Measurements from ENCODE around the gene ZNF362.

Gene ZNF362

GRCh38 chr1:33341190-33341589 lies 84.9 kb downstream of the ZNF362 start:
- no peak overlapping the region for H3K27ac ChIP-seq (ENCODE audit: insufficient read depth, low read length, poor library complexity, severe bottlenecking)
- H3K36me3 ChIP-seq (ENCODE audit: control insufficient read depth, insufficient read depth, low read length), result peaks cover 8% of the 10 kb centered on the region
- H3K4me3 ChIP-seq (ENCODE audit: insufficient read depth, low read depth, low read length, poor library complexity, severe bottlenecking), result no peak overlapping the region

GRCh38 chr1:33342041-33342723 lies 85.9 kb downstream of the ZNF362 start:
- DNase-seq, result no peak
- Histone ChIP-seq H3K4me3 (ENCODE audit: insufficient read depth, low read depth, low read length, poor library complexity, severe bottlenecking) (no peak overlapping the region), H3K27ac (ENCODE audit: insufficient read depth, low read length, poor library complexity, severe bottlenecking) (no peak overlapping the region), H3K4me1 (ENCODE audit: control insufficient read depth, insufficient read depth, low read length, poor library complexity, severe bottlenecking) (peaks cover 4% of the 10 kb centered on the region), H3K36me3 (ENCODE audit: control insufficient read depth, insufficient read depth, low read length) (peaks cover 8% of the 10 kb centered on the region), H3K9me3 (ENCODE audit: control insufficient read depth, low read length) (no peaks in the 10 kb centered on the region), H3K27me3 (replicated peaks; ENCODE audit: control insufficient read depth, insufficient read depth, low read length, poor library complexity, severe bottlenecking) (no peaks in the 10 kb centered on the region)

More at GRCh38 chr1:33341190-33341589, 84.9 kb downstream of the ZNF362 start:
- H3K9me3 ChIP-seq (ENCODE audit: control insufficient read depth, low read length), result no peaks in the 10 kb centered on the region
- H3K27me3 ChIP-seq (replicated peaks; ENCODE audit: control insufficient read depth, insufficient read depth, low read length, poor library complexity, severe bottlenecking), result no peaks in the 10 kb centered on the region
- no peak for DNase-seq
- peaks cover 4% of the 10 kb centered on the region for H3K4me1 ChIP-seq (ENCODE audit: control insufficient read depth, insufficient read depth, low read length, poor library complexity, severe bottlenecking)

DNA sequence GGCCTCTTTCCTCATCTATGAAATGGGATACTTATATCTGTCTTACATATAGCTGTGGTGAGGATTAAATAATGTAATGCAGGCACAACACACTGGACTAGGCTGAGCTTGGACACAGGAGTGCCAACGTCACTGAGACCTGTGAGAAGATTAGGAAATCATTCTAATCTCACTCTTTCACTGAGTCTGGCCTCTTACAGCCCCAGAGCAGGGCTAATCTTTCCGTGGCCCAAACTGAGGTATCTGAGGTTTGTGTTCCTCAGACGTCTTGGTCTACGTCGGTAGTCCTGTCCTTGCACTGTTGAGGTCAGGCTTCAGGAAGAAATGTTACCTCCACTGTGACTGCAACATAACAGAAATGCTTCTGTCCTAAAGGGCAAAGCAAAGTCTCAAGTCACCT lies 87.2 kb downstream of the ZNF362 start:
- H3K27me3 ChIP-seq (replicated peaks; ENCODE audit: control insufficient read depth, insufficient read depth, low read length, poor library complexity, severe bottlenecking), result no peaks in the 10 kb centered on the region
- H3K4me1 ChIP-seq (ENCODE audit: control insufficient read depth, insufficient read depth, low read length, poor library complexity, severe bottlenecking), result peaks cover 12% of the 10 kb centered on the region
- no peak for DNase-seq
- no peak overlapping the region for H3K4me3 ChIP-seq (ENCODE audit: insufficient read depth, low read depth, low read length, poor library complexity, severe bottlenecking)
- no peak overlapping the region for H3K27ac ChIP-seq (ENCODE audit: insufficient read depth, low read length, poor library complexity, severe bottlenecking)
- no peaks in the 10 kb centered on the region for H3K9me3 ChIP-seq (ENCODE audit: control insufficient read depth, low read length)
- peaks cover 8% of the 10 kb centered on the region for H3K36me3 ChIP-seq (ENCODE audit: control insufficient read depth, insufficient read depth, low read length)

DNA sequence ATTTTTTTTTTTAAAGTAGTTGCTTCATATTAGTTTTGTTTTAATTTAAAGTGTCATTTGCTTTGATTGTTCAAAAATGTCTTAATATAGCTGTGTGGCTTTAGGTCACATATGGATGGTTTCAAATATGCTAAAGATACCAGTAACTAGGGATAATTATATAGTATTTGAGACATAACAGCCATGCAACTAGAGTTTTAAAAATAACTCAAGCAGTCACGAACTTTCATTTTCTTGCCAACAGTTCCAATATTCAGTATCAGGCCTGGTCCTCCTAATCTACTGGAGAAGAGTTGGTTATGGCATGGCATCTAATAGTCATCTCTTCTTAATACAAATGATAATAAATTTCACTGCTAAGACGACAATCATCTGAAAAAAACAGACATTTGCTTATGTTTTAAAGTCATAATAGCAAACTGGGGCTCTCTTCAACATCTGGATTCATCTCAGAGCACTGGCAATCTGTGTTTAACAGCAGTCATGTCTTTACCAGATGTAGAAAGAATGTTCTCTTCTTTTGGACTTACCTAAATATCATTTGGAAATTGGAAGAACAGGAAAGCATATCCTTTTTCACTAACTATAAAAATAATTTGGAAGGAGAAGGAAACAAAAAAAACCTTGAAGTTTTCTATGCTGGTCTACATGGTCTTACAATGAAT lies 88.7 kb downstream of the ZNF362 start:
- DNase-seq, result no peak
- H3K27ac ChIP-seq (ENCODE audit: insufficient read depth, low read length, poor library complexity, severe bottlenecking), result no peak overlapping the region
- H3K4me1 ChIP-seq (ENCODE audit: control insufficient read depth, insufficient read depth, low read length, poor library complexity, severe bottlenecking), result peaks cover 17% of the 10 kb centered on the region
- H3K27me3 ChIP-seq (replicated peaks; ENCODE audit: control insufficient read depth, insufficient read depth, low read length, poor library complexity, severe bottlenecking), result no peaks in the 10 kb centered on the region
- no peak overlapping the region for H3K4me3 ChIP-seq (ENCODE audit: insufficient read depth, low read depth, low read length, poor library complexity, severe bottlenecking)
- H3K36me3 ChIP-seq (ENCODE audit: control insufficient read depth, insufficient read depth, low read length), result peaks cover 8% of the 10 kb centered on the region
- no peaks in the 10 kb centered on the region for H3K9me3 ChIP-seq (ENCODE audit: control insufficient read depth, low read length)

DNA sequence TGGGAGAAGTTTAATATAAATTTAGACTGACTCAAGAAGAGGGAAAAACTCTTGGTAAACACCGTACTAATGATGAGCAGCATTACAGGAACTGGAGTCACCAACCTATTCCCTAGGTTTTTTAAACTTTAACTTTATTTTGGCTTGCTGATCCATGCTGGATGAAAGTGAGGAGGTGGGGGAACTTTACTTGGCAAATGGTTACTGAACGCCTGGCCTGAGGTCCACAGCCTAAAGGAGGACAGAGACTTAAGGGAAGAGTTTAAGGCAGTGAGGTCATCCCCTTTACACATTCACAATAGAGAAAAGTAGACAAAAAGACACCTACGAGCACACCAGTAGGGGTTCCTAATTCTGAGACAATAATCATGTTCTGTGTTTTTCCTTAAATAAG lies 90.2 kb downstream of the ZNF362 start:
- no peak for DNase-seq
- Histone ChIP-seq H3K4me1 (ENCODE audit: control insufficient read depth, insufficient read depth, low read length, poor library complexity, severe bottlenecking) (peaks cover 21% of the 10 kb centered on the region), H3K27me3 (replicated peaks; ENCODE audit: control insufficient read depth, insufficient read depth, low read length, poor library complexity, severe bottlenecking) (no peaks in the 10 kb centered on the region), H3K4me3 (ENCODE audit: insufficient read depth, low read depth, low read length, poor library complexity, severe bottlenecking) (no peak overlapping the region), H3K27ac (ENCODE audit: insufficient read depth, low read length, poor library complexity, severe bottlenecking) (no peak overlapping the region), H3K9me3 (ENCODE audit: control insufficient read depth, low read length) (no peaks in the 10 kb centered on the region), H3K36me3 (ENCODE audit: control insufficient read depth, insufficient read depth, low read length) (peaks cover 8% of the 10 kb centered on the region)

DNA sequence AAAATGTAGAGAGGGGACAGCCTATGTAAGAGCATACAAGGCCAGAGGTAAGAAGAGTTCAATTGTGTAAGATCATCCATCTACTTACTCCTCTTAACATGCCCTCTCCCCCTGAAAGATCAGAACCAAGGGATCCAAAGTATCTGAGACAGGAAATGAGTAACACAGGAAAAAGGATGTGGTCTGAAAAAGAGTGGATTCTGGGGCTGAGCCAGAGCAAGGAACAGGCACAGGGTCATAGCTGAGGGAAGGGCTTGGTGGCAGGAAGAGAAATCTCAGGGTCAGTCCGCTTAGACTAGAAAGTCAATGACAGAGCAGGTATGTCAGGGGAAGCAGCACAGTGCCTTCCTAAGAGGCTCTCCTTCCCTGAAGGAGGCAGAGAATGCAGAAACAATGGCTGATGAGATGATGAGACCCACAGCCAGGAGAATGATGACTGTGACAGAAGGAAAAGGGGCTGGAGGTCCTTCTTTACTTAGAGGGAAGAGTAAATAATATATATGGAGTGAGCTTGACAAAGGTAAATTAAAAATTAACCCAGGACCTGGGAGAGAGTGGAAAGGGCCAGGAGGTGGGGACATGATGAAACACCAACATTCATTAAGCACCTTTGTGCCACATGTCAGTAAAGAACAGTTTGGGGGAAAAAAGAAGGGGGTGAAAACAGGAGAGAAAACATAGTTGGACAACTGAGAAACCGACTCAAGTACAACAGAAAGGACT lies 90.8 kb downstream of the ZNF362 start:
- peaks cover 21% of the 10 kb centered on the region for H3K4me1 ChIP-seq (ENCODE audit: control insufficient read depth, insufficient read depth, low read length, poor library complexity, severe bottlenecking)
- no peaks in the 10 kb centered on the region for H3K27me3 ChIP-seq (replicated peaks; ENCODE audit: control insufficient read depth, insufficient read depth, low read length, poor library complexity, severe bottlenecking)
- H3K27ac ChIP-seq (ENCODE audit: insufficient read depth, low read length, poor library complexity, severe bottlenecking), result no peak overlapping the region
- H3K9me3 ChIP-seq (ENCODE audit: control insufficient read depth, low read length), result no peaks in the 10 kb centered on the region
- H3K4me3 ChIP-seq (ENCODE audit: insufficient read depth, low read depth, low read length, poor library complexity, severe bottlenecking), result no peak overlapping the region
- H3K36me3 ChIP-seq (ENCODE audit: control insufficient read depth, insufficient read depth, low read length), result peaks cover 3% of the 10 kb centered on the region
- DNase-seq, result no peak

GRCh38 chr1:33347650-33347992 lies 91.3 kb downstream of the ZNF362 start:
- Histone ChIP-seq H3K9me3 (ENCODE audit: control insufficient read depth, low read length) (no peaks in the 10 kb centered on the region), H3K36me3 (ENCODE audit: control insufficient read depth, insufficient read depth, low read length) (peaks cover 2% of the 10 kb centered on the region), H3K27ac (ENCODE audit: insufficient read depth, low read length, poor library complexity, severe bottlenecking) (no peak overlapping the region), H3K4me1 (ENCODE audit: control insufficient read depth, insufficient read depth, low read length, poor library complexity, severe bottlenecking) (peaks cover 21% of the 10 kb centered on the region), H3K4me3 (ENCODE audit: insufficient read depth, low read depth, low read length, poor library complexity, severe bottlenecking) (no peak overlapping the region), H3K27me3 (replicated peaks; ENCODE audit: control insufficient read depth, insufficient read depth, low read length, poor library complexity, severe bottlenecking) (no peaks in the 10 kb centered on the region)
- no peak for DNase-seq

- no peak for DNase-seq
- peaks cover 2% of the 10 kb centered on the region for H3K36me3 ChIP-seq (ENCODE audit: control insufficient read depth, insufficient read depth, low read length)
- H3K27ac ChIP-seq (ENCODE audit: insufficient read depth, low read length, poor library complexity, severe bottlenecking), result no peak overlapping the region
- H3K9me3 ChIP-seq (ENCODE audit: control insufficient read depth, low read length), result no peaks in the 10 kb centered on the region
- H3K27me3 ChIP-seq (replicated peaks; ENCODE audit: control insufficient read depth, insufficient read depth, low read length, poor library complexity, severe bottlenecking), result no peaks in the 10 kb centered on the region
- H3K4me1 ChIP-seq (ENCODE audit: control insufficient read depth, insufficient read depth, low read length, poor library complexity, severe bottlenecking), result peaks cover 21% of the 10 kb centered on the region
- peak overlapping the region; percentile 72 for H3K4me3 ChIP-seq (ENCODE audit: insufficient read depth, low read depth, low read length, poor library complexity, severe bottlenecking)
Observed at GRCh38 chr1:33348194-33348593, 91.9 kb downstream of the ZNF362 start.

DNA sequence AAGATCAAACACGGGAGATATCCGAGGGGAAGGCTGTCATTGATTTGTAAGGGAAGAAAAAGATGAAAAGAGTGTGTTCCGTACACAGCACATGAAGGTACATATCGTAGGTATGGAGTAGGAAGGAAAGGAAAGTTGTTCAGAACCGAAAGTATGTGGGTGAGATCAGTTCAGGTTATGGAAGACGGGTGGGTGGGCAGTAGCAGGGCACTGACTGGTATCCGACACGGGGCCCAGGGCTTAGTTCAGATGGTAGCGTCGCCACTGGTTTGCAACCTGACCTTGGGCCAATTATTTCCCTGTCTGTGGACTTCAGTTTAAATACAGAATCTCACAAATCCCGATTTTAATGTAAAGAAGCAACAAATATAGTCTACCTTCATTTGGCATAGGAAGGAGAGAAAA lies 92.4 kb downstream of the ZNF362 start:
- peaks cover 21% of the 10 kb centered on the region for H3K4me1 ChIP-seq (ENCODE audit: control insufficient read depth, insufficient read depth, low read length, poor library complexity, severe bottlenecking)
- H3K9me3 ChIP-seq (ENCODE audit: control insufficient read depth, low read length), result no peaks in the 10 kb centered on the region
- peak overlapping the region; percentile 61 for H3K27ac ChIP-seq (ENCODE audit: insufficient read depth, low read length, poor library complexity, severe bottlenecking)
- H3K27me3 ChIP-seq (replicated peaks; ENCODE audit: control insufficient read depth, insufficient read depth, low read length, poor library complexity, severe bottlenecking), result no peaks in the 10 kb centered on the region
- peaks cover under 1% of the 10 kb centered on the region for H3K36me3 ChIP-seq (ENCODE audit: control insufficient read depth, insufficient read depth, low read length)
- peak overlapping the region; percentile 72 for H3K4me3 ChIP-seq (ENCODE audit: insufficient read depth, low read depth, low read length, poor library complexity, severe bottlenecking)
- no peak for DNase-seq
